ENCODE results near the gene AFTPH.

The AFTPH gene

GRCh38 chr2:64613276-64613675 is 89.1 kb downstream of the AFTPH start:
- no peak for DNase-seq (ENCODE audit: low read depth)

- no peak for DNase-seq (ENCODE audit: low read depth)
Observed at GRCh38 chr2:64615192-64615763, 91.2 kb downstream of the AFTPH start.

GRCh38 chr2:64615844-64616536 is 91.9 kb downstream of the AFTPH start:
- DNase-seq (ENCODE audit: low read depth), result no peak

GRCh38 chr2:64617631-64618151 is 93.6 kb downstream of the AFTPH start:
- DNase-seq (ENCODE audit: low read depth), result no peak

- no peak for DNase-seq (ENCODE audit: low read depth)
Observed at GRCh38 chr2:64620661-64621060, 96.5 kb downstream of the AFTPH start.

- no peak for DNase-seq (ENCODE audit: low read depth)
Observed at GRCh38 chr2:64622443-64623241, 98.5 kb downstream of the AFTPH start.

GRCh38 chr2:64623242-64623850 is 99.2 kb downstream of the AFTPH start:
- no peak for DNase-seq (ENCODE audit: low read depth)

GRCh38 chr2:64624108-64624610 is 100.0 kb downstream of the AFTPH start:
- DNase-seq (ENCODE audit: low read depth), result no peak

- DNase-seq (ENCODE audit: low read depth), result no peak
Observed at GRCh38 chr2:64624862-64625261, 100.7 kb downstream of the AFTPH start.

GRCh38 chr2:64625299-64626145 is 101.4 kb downstream of the AFTPH start:
- no peak for DNase-seq (ENCODE audit: low read depth)

GRCh38 chr2:64626146-64626809 is 102.2 kb downstream of the AFTPH start:
- DNase-seq (ENCODE audit: low read depth), result no peak

- DNase-seq (ENCODE audit: low read depth), result no peak
Observed at GRCh38 chr2:64626963-64627760, 103.0 kb downstream of the AFTPH start.

- no peak for DNase-seq (ENCODE audit: low read depth)
Observed at GRCh38 chr2:64627860-64628841, 104.0 kb downstream of the AFTPH start.

- DNase-seq (ENCODE audit: low read depth), result no peak
Observed at GRCh38 chr2:64629329-64629781, 105.2 kb downstream of the AFTPH start.

GRCh38 chr2:64629875-64630274 is 105.7 kb downstream of the AFTPH start:
- no peak for DNase-seq (ENCODE audit: low read depth)

- no peak for DNase-seq (ENCODE audit: low read depth)
Observed at GRCh38 chr2:64630752-64631151, 106.6 kb downstream of the AFTPH start.

GRCh38 chr2:64631771-64632170 is 107.6 kb downstream of the AFTPH start:
- DNase-seq (ENCODE audit: low read depth), result no peak
